Activated CD4-positive, alpha-beta T cell treated with anti-CD3 and anti-CD28 coated beads, Interleukin-2, amount 10 ng/mL, durations not matched to agents 7 days and 5 days (primary cell): Measurements from ENCODE around the gene ABHD16A. TPM values are rescaled to one million over a fixed set of nuclear protein-coding genes. Genes with fewer than 3 reads are reported as not detected.

ENCODE experiments used
- microRNA-seq: library from miRNA; unstranded; fragments of <30 nt; microRNA quantifications from one replicate; pipeline ENCODE4 v1.2.0, GENCODE V29; 2021; ENCODE audit warnings: borderline microRNAs expressed, borderline replicate concordance
- total RNA-seq, 2 experiments: library from RNA; stranded (reverse); gene quantifications; one replicate each; pipeline ENCODE4 v1.2.3, GENCODE V29; 2021

The ABHD16A gene
- total RNA-seq, 2 experiments from 2014 or later, result 47.2 to 54.1 TPM

Small RNA genes within 50 kb of the gene (microRNA-seq; reads per million reads assigned to microRNA genes)
- gene MIR4646, result not detected

Other genes starting within 250 kb of the ABHD16A start
- 10 to 100 TPM; 54.2 to 55.7 TPM for gene MICB, start 205.2 kb downstream of the ABHD16A start, total RNA-seq
- gene MCCD1, start 174.4 kb downstream of the ABHD16A start, total RNA-seq, result not detected
- gene DDX39B, start 161.3 kb downstream of the ABHD16A start, total RNA-seq, result 100 to 1,000 TPM; 420 to 442 TPM
- 1 to 10 TPM; 3.6 to 3.7 TPM for gene ATP6V1G2, start 156.7 kb downstream of the ABHD16A start, total RNA-seq
- 10 to 100 TPM; 15.8 to 16.0 TPM for gene NFKBIL1, start 155.7 kb downstream of the ABHD16A start, total RNA-seq
- gene LTA, start 131.0 kb downstream of the ABHD16A start, total RNA-seq, result 10 to 100 TPM; 20.9 to 27.0 TPM
- 10 to 100 TPM; 46.5 to 47.1 TPM for gene TNF, start 127.8 kb downstream of the ABHD16A start, total RNA-seq
- 100 to 1,000 TPM; 585 to 747 TPM for gene LTB, start 120.9 kb downstream of the ABHD16A start, total RNA-seq
- gene LST1, start 117.0 kb downstream of the ABHD16A start, total RNA-seq, result 10 to 100 TPM; 33.3 to 36.8 TPM
- gene NCR3, start 110.3 kb downstream of the ABHD16A start, total RNA-seq, result 10 to 100 TPM; 20.0 to 23.8 TPM
- 10 to 100 TPM; 48.0 to 54.2 TPM for gene AIF1, start 88.1 kb downstream of the ABHD16A start, total RNA-seq
- 100 to 1,000 TPM; 240 to 246 TPM for gene PRRC2A, start 82.6 kb downstream of the ABHD16A start, total RNA-seq
- 100 to 1,000 TPM; 268 to 286 TPM for gene BAG6, start 50.7 kb downstream of the ABHD16A start, total RNA-seq
- gene APOM, start 47.4 kb downstream of the ABHD16A start, total RNA-seq, result 1 to 10 TPM; 3.9 to 4.5 TPM
- 10 to 100 TPM; 20.2 to 20.9 TPM for gene C6orf47, start 42.5 kb downstream of the ABHD16A start, total RNA-seq
- gene GPANK1, start 38.3 kb downstream of the ABHD16A start, total RNA-seq, result 10 to 100 TPM; 34.4 to 42.9 TPM
- gene CSNK2B, start 37.2 kb downstream of the ABHD16A start, total RNA-seq, result 100 to 1,000 TPM; 218 to 273 TPM
- 10 to 100 TPM; 26.0 to 27.4 TPM for gene LY6G5B, start 33.3 kb downstream of the ABHD16A start, total RNA-seq
- gene LY6G5C, start 22.3 kb downstream of the ABHD16A start, total RNA-seq, result 1 to 10 TPM; 1.7 to 2.1 TPM
- not detected for gene LY6G6F, start 3.5 kb upstream of the ABHD16A start, total RNA-seq
- gene LY6G6D, start 12.0 kb upstream of the ABHD16A start, total RNA-seq, result not detected
- not detected for gene LY6G6C, start 18.4 kb upstream of the ABHD16A start, total RNA-seq
- gene MPIG6B, start 20.0 kb upstream of the ABHD16A start, total RNA-seq, result under 1 TPM; 0.15 to 0.19 TPM
- gene DDAH2, start 26.0 kb upstream of the ABHD16A start, total RNA-seq, result 10 to 100 TPM; 13.3 to 15.4 TPM
- gene CLIC1, start 33.2 kb upstream of the ABHD16A start, total RNA-seq, result 100 to 1,000 TPM; 525 to 561 TPM
- gene MSH5, start 36.7 kb upstream of the ABHD16A start, total RNA-seq, result 10 to 100 TPM; 56.1 to 58.0 TPM
- 10 to 100 TPM in 1 of 2 experiments, 1 to 10 TPM in 1; 9.8 to 12.0 TPM for gene SAPCD1, start 59.3 kb upstream of the ABHD16A start, total RNA-seq
- gene VWA7, start 74.0 kb upstream of the ABHD16A start, total RNA-seq, result 1 to 10 TPM; 5.2 to 5.4 TPM
- gene VARS1, start 92.4 kb upstream of the ABHD16A start, total RNA-seq, result 100 to 1,000 TPM in 1 of 2 experiments, 10 to 100 TPM in 1; 85.0 to 100 TPM
- gene LSM2, start 103.6 kb upstream of the ABHD16A start, total RNA-seq, result 100 to 1,000 TPM; 103 to 109 TPM
- 1 to 10 TPM; 3.3 to 3.5 TPM for gene HSPA1L, start 112.0 kb upstream of the ABHD16A start, total RNA-seq
- 10 to 100 TPM; 89.8 to 92.7 TPM for gene HSPA1A, start 112.2 kb upstream of the ABHD16A start, total RNA-seq
- gene HSPA1B, start 124.4 kb upstream of the ABHD16A start, total RNA-seq, result 10 to 100 TPM; 44.0 to 47.2 TPM
- gene NEU1, start 159.5 kb upstream of the ABHD16A start, total RNA-seq, result 10 to 100 TPM; 16.7 to 17.0 TPM
- gene SLC44A4, start 175.7 kb upstream of the ABHD16A start, total RNA-seq, result under 1 TPM in 1 of 2 experiments, not detected in 1; 0.15 TPM
- gene EHMT2, start 194.4 kb upstream of the ABHD16A start, total RNA-seq, result 10 to 100 TPM; 70.4 to 71.6 TPM
- gene ZBTB12, start 198.8 kb upstream of the ABHD16A start, total RNA-seq, result 1 to 10 TPM; 1.3 to 1.8 TPM
- gene C2, start 224.4 kb upstream of the ABHD16A start, total RNA-seq, result 1 to 10 TPM in 1 of 2 experiments, under 1 TPM in 1; 0.57 to 1.3 TPM
- under 1 TPM in 1 of 2 experiments, not detected in 1; 0.37 TPM for gene CFB, start 242.8 kb upstream of the ABHD16A start, total RNA-seq